ENCODE data around the gene MRPS15.

Gene MRPS15

DNA sequence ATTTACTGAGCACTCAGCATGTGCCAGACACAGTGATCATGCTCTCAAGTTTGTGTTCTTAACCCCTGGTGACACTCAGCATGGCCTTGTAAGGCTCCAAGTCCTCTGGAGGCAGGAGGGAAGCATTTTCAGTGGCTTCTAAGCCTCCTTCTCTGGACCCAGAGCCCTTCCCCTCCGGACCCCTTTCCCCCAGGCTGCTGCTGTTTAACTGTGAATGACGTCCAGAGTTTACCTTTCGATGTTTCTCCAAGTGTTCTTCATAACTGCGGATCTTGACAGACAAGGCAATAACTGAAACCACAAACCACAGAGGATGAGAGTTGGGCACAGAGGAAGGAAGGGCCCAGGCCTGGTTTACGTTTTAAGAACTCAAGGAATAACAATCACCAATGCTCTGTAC is 6.5 kb downstream of the MRPS15 start:
- no peak for DNase-seq (ENCODE audit: low read depth in 2 of 2)

GRCh38 chr1:36456391-36456928 is 7.7 kb downstream of the MRPS15 start:
- no peak for DNase-seq (ENCODE audit: low read depth in 2 of 2)

DNA sequence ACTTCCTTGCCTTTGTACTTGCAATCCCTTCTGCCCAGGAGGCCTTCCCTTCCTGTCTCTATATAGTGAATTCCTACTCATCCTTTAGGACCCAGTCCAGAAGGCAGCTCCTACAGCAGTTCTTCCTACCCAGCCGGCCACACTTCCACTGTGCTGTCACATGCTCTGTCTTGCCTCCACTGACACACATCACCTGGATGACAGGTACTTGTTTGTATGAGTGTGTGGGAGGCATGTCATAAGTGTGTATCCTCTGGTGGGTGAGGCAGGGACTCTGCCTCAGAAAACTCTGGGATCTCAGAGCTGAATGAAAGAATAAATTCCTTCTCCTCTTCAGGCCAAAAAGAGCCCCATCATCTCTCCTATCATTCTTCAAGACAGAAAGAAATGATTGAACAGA is 8.8 kb downstream of the MRPS15 start:
- no peak for DNase-seq (ENCODE audit: low read depth in 2 of 2)

DNA sequence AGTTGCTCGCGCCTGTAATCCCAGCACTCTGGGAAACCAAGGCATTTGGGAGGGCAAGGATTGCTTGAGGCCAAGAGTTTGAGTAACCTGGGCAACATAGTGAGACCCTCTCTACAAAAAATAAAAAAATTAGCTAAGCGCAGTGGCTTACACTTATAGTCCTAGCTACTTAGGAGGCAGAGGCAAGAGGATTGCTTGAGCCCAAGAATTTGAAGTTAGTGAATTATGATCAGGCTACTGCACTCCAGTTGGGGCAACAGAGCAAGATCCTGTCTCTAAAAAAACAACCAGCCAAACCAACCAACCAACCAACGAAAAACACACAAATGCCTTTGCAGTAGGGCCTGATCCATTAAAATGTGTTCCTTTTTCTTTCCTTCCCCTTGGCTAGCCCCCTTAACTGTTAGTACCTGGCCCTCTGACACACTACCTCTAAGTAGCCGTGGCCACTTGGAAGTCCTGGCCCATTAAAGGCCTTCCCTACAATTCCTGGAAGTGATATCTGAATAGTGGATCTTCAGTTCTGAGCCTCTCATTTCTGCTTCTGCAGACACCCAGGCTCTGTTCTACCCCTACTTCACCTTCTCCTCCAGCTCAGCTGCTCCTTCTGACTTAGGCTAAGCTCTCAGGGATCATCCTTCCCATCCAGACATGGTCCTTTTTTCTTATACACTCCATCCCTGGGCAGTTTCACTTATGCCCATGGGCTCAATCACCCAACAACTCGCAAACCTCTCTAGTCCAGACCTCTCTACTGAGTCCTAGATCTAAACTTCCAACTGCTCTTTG is 10.4 kb downstream of the MRPS15 start:
- DNase-seq (ENCODE audit: low read depth in 2 of 2) = no peak

DNA sequence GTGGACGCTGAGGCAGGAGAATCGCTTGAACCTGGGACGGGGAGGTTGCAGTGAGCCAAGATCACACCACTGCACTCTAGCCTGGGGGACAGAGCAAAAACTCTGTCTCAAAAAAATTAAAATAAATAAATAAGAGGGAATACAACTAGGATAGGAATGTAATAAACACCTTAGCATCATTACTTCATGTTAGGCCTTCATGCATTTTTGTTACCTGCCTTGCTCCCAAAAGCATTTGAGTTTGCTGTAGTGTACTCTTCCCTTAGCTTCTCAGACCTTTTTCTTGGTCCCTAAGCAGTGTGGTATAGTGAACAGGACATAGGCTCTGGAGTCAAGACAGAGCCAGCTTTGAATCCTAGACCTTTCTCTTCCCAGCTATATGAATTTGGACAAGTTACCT is 11.1 kb downstream of the MRPS15 start:
- DNase-seq (ENCODE audit: low read depth in 2 of 2) = no peak

DNA sequence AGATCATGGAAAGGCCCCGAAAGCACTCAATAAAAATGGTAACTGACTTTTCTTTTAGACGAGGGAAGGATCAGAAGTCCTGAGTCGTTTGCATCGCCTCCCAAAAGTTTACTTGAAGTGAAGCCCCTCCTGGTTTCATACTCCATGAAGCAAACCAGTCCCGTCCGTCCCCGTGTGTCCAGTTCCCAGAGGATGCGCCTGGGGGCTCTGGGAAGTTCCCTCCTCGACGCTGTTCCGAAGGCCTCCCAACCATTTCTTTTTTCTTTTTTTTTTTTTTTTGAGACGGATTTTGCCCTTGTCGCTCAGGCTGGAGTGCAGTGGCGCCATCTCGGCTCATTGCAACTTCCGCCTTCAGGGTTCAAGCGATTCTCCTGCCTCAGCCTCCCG is 13.3 kb downstream of the MRPS15 start:
- DNase-seq (ENCODE audit: low read depth in 2 of 2) = no peak

GRCh38 chr1:36450270-36450918 is 13.8 kb downstream of the MRPS15 start, which contains the start of gene OSCP1:
OSCP1 (minus strand) TSS chr1:36450451; CDS start chr1:36450369, 82 bp downstream.
- DNase-seq (ENCODE audit: low read depth in 2 of 2) = peak; percentile 66 to 68

GRCh38 chr1:36448530-36449056 is 15.6 kb downstream of the MRPS15 start:
- no peak for DNase-seq (ENCODE audit: low read depth in 2 of 2)

DNA sequence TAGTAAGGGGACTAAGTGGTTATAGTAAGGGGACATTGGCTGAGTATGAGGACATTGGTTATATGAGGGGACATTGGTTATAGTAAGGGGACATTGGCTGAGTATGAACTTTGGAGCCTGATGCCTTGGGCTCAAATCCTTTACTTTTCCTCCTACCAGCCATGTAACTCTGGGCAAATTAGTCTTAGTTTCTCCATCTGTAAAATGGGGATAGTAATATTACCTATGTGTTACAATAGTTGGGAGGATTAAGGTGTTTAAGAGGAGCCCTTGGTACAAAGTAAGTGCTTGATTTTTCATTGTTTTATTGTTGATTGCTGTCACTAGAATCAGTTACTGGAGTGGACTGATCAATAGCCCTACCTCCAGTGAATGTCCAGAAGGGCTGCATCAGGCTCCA is 16.7 kb downstream of the MRPS15 start:
- DNase-seq (ENCODE audit: low read depth in 2 of 2) = no peak

DNA sequence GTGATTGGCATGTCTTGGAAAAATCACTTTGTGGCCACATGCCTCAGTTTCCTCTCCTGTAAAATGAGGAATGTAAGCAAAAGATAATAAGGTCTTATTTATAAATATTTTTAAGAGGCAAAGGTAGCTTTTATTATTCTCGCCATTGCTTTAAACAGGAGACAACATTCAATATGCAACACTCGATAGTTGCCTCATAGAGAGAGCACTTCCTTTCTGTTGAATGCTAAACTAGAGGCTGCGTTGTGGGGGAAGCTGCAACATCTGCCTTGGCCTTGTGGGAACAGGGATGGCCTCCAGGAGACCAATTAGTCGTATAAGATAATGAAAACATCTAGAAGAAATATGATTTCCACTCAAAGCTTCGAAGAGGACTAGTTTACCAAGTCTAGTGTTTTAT is 17.4 kb downstream of the MRPS15 start:
- DNase-seq (ENCODE audit: low read depth in 2 of 2) = no peak

DNA sequence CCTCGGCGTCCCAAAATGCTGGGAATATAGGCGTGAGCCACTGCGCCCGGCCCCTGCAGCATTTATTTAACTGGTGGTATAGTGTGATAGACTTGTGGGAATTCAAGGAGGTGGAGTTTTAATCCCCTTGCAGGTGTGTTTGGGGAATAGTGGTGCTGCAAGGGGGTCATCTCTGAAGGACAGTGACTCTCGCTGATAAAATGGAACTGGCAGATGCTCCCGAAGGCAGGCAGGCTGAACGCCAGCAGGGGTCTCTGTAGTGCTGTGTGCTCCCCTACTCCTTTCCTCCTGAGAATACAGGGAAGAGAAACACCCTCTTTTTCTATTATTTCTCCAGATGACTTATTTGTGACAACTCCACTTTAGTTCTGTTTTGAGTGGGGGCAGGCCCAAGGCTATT is 17.9 kb downstream of the MRPS15 start:
- DNase-seq (ENCODE audit: low read depth in 2 of 2) = no peak

GRCh38 chr1:36443297-36443696 is 20.9 kb downstream of the MRPS15 start:
- no peak for DNase-seq (ENCODE audit: low read depth in 2 of 2)

DNA sequence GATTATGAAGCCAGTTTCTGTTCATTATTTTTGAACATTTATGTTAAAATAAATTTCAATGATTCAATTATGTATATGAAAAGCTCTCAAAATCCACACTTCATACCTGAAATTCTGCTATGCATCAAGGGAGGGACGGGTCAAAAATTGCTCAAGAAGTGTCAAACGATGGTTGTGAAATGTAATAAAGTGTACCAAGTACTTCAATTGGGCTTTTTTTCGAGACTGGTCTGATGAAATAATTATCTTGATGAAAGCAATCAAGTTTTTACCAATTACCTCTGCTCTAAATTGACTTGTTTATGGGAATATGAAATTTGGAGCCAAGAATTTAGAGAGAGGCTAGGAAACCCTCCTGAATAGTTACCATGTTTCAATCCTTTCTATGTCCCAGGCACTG is 21.8 kb downstream of the MRPS15 start:
- no peak for DNase-seq (ENCODE audit: low read depth in 2 of 2)

GRCh38 chr1:36440646-36441045 is 23.5 kb downstream of the MRPS15 start:
- DNase-seq (ENCODE audit: low read depth in 2 of 2) = no peak

GRCh38 chr1:36440044-36440443 is 24.1 kb downstream of the MRPS15 start:
- no peak for DNase-seq (ENCODE audit: low read depth in 2 of 2)

DNA sequence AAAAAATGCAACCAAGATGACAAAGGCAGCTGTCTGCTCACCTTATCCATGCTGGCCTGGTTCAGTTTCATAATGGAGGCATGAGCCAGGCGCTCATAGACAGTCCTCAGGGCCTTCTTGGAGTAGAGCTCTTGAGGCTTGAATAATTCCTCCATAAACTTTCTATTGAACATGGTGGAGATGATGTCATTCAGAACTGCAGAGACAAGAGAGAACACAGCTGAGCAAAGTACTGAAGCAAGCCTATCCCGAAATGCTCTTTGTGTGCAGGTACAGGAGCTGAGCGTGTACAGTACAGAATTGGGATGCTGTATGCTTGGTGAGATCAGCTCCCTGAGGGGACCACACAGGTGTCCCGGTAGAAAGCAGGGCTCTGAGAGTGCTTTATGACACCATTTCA is 25.5 kb downstream of the MRPS15 start:
- DNase-seq (ENCODE audit: low read depth in 2 of 2) = no peak

DNA sequence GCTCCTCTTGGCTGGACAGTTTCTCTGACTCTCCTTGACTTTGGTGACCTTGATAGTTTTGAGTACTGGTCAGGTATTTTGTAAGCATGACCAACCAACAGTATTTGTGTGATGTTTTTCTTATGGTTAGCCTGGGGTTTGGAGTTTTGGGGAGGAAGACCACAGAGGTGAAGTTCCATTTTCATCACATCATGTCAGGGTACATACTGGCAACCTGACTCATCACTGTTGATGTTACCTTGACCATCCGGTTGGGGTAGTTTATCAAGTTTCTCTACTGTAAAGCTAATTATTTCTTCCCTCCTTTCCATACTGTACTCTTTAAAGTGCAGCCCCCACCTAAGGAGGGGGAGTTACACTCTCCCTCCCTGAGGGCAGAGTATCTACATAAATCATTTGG is 27.4 kb downstream of the MRPS15 start:
- no peak for DNase-seq (ENCODE audit: low read depth in 2 of 2)

GRCh38 chr1:36433102-36433501 is 31.1 kb downstream of the MRPS15 start:
- no peak for DNase-seq (ENCODE audit: low read depth in 2 of 2)

GRCh38 chr1:36432616-36433015 is 31.6 kb downstream of the MRPS15 start:
- DNase-seq (ENCODE audit: low read depth in 2 of 2) = no peak

DNA sequence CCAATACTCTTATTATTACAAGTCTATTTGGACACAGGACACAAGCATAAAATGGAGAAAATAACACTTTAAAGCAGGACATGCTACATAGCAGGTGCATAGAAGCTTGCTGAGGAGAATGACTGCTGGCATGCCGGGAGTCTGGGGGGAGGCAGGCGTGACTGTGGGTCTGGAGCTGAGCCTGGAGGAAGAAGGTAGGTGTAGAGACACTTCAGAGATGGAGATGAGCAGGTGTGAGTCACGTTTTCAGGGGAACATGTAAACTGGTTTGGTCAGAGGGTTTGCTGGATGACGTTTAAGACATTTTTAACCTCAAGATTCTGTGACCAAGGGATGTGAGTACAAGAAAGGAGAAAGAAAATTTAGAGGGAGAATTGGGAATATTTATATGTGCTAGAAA is 38.4 kb downstream of the MRPS15 start:
- DNase-seq (ENCODE audit: low read depth in 2 of 2) = no peak

DNA sequence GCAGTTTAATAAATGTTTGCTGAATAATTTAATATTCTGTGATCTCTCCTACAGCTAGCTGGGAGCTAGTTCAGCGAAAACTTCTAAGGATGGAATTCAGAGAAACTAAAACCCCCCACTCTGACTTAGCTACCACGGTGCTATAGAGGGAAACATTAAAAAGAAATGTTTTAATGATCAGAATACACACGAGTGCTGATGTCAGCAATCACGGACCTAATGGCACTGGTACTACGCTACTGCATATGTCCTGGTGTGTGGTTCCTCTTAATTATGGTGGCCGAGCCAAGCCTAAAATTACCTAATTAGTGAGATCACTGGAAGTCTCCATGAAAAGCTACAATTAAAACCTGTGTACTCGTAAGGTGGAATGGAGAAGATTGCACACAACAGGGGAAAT is 42.5 kb downstream of the MRPS15 start:
- no peak for DNase-seq (ENCODE audit: low read depth in 2 of 2)

GRCh38 chr1:36420836-36421317 is 43.3 kb downstream of the MRPS15 start:
- peak; percentile 64 to 77 for DNase-seq (ENCODE audit: low read depth in 2 of 2)

DNA sequence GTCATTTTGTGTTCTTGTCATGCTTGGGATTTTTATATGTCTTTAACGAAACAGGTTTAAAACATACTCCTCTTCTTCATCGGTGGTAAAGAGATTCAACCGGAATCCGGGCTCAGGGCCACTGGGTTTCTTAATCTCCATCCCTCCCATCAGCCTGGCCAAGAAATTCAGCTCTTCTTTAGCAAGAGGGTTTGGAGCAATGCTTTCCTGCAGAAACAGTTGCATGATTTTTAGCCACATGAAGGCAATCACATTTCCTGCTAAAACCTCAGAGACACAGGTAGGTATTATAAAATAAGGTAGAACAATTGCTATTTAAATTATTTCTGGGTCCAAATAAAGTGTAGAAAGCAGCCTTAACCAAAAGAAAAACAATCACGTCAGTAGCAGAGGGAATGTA is 43.8 kb downstream of the MRPS15 start:
- no peak for DNase-seq (ENCODE audit: low read depth in 2 of 2)

Measured in stimulated activated CD8-positive, alpha-beta memory T cell treated with anti-CD3 and anti-CD28 coated beads, Interleukin-15, amount 100 ng/mL, for 4 hours (primary cell).